Glomerular visceral epithelial cell (primary cell): Measurements from ENCODE around the gene OBP2B.

ENCODE experiments used
- DNase-seq: peaks from one replicate; pipeline ENCODE4 v3.0.0-alpha.2; 2016; ENCODE audit errors: extremely low spot score

The OBP2B gene

DNA sequence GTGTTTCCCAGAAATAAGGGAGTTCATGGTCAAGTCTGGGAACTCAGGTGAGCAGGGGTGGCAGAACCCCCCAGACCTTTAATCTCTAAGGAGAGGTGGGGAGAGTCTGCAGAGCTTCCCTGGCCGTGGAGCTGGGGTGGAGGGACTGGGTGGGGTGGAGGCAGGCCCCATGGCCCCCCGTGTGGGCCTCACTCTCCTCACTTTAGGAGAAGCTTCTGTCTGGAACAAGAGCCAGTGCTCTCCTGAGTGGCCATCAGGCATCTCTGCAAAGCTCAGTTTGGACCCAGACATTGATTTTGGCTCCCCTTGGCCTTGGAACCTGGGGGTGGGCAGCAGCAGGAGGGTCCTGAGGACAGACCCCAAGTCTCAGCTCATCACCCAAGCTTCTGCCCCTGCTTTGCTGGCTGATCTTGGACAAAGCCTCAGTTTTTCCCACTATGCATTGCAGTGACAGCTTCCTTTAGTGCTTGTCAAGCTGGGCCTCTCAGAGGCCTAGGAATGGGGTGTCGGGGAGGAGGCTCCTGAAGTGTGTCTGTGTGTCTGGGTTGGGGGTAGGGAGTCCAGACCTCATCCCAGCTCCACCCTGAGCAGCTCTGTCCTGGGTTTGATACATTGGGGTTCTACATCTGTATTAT, 41.8 kb downstream of the OBP2B start:
- DNase-seq, result no peak

DNA sequence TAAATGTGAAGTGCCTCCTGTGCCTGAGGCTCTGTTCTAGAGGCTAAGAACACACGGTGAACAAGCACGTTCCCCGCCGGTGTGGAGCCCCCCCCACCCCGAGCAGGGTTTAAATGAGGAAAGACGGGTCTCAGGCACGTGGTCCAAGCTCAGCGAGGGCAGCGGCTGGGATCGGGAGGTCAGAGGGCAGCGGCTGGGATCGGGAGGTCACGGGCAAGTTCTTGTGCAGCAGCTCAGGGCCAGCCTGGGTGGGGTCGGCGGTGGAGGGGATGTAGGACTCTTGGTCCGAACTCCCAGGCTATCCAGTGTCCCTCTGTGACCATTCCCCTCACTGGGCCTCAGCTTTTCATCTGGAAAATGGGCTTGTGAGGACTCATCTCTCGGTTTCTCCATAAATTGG, 42.7 kb downstream of the OBP2B start:
- DNase-seq, result no peak

DNA sequence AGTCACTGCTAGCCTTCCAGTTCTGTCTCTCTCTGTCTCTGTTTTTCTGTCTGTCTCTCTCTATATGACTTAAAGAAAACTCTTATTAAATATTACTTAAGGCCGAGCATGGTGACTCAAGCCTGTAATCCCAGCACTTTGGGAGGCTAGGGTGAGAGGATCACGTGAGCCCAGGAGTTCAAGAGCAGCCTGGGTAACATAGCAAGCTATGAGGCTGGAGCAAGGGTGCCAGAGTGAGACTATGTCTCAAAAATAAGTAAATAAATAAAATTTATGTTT, 43.7 kb downstream of the OBP2B start:
- no peak for DNase-seq

DNA sequence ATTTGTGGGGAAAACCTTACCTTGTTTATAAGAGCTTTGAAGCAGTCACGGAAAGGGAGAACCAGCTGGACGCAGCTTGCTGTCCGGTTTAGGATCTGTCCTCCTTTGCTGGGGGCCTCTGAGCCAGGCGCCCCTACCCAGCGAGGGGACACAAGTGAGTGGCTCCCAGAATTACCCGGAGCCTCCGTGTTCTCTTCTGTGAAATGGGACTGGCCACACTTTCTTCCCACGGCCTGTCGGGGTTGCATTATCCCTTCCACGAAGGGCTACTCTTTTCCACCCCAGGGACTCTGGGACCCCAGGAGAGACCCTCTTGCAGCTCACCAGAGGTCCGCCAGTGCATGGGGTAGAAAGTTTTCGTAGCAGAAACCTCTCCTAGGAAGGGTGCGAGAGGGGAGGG, 44.9 kb downstream of the OBP2B start:
- no peak for DNase-seq

DNA sequence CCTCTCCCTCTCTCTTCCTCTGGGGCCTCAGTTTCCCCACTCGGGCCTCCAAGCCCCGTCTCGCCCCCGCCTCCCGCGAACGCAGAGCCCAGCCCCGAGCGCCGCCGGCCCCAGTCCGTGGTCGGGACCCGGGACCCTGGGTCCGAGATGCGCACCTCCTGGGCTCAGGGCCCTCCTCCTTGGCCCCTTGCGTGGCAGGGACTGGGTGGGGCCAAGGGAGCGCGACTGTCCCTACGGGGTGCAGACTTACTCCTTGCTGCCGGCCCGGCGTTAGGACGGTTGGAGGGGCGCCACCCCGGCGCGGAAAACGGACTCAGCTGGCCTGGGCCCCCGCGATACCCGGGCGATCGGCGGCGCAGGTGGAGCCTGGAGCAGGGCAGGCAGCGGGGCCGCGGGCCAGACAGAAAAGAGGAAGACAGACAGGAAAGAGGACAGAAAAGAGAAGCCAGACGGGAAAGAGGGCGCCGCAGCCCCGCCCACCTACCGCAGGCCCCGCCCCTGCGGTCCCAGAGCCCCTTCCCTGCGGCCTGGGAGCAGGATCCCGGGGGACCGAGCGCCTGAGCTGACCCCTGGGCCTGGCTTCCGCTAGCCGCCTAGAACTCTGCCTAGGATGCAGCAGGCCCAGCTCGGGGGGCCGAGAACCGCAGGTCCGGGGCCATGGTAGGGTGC, 45.4 kb downstream of the OBP2B start, which contains the start of gene GBGT1:
Gene GBGT1, minus strand, starts transcription at position 411 of the 669 bp plus-strand sequence. CDS start 1,502 bp downstream, outside the sequence.
- peak; percentile 13 for DNase-seq

DNA sequence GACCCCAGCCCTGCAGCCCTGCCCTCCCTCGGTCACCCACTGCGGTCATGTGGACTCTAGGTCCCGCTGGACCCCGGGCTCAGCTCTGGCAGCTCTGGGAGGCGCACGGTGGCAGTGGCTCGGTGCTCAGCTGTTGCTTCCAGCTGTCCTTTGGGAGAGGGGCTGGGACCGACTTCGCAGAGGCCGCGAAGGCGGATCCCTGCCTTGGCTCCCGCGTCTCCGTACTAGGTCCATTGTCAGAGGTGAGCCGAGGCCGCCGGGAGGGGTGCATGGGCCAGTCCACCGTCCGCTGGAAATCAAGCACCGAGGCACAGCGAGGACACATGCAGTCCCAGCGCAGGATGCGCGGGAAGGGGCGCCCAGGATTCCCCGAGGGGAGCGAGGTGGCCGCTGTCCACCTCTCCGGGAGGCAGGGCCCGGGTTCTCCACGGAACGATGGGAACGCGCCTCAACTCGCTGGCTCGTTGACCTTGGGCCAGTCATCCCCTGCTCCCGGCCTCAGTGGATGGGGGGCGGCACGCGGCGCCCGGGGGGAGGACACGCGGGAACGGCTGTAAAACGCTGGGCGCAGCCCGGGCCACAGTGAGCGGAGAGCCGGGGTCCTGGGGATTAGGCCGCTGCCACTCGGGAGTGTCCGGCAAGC, 46.1 kb downstream of the OBP2B start:
- no peak for DNase-seq

DNA sequence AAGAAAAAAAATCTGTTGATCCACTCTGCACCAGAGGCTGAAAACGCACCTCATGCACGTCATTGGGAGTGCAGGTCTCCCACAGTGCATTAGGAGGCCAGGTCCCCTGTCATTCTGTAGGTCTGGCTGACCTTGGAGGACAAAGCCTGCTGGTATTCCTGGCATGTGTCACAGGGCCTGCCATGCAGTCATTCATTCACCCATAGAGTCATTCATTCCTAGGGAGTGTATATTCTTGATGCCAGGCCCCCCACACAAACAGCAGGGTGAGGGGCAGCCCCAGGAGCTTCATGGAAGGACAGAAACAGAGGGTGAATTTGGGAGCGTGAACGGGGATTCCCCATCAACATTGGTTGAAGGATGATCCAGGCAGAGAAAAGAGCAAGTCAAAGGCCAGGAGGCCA, 47.5 kb downstream of the OBP2B start:
- no peak for DNase-seq

DNA sequence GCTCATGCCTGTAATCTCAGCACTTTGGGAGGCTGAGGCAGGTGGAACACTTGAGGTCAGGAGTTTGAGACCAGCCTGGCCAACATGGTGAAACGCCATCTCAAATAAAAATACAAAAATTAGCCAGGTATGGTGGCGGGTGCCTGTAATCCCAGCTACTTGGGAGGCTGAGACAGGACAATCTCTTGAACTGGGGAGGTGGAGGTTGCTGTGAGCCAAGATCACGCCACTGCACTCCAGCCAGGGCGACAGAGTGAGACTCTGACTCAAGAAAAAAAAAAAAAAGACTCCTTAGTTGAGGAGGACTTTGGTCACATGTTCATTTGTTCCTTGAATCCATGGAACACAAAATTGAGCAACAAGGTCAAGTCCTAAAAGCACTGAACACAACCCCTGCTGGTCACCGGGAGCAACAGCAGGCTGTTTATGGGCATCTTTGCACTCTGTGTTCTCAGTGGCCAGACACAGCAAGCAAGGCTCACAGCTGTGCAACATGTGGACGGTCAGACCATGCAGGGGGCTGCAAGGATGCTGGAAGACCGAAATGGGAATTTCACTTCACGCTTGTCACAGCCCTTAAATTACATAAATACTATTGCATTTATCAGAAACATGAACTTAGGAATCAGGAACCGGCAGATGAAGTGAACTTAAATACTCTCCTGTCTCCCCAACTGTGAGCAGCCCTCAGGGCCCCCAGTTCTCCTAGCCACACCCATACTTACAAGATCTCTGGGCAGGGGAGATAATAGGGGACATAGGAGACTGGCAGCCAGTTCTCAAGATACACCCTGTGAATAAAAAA, 48.1 kb downstream of the OBP2B start:
- DNase-seq, result peak; percentile 50

DNA sequence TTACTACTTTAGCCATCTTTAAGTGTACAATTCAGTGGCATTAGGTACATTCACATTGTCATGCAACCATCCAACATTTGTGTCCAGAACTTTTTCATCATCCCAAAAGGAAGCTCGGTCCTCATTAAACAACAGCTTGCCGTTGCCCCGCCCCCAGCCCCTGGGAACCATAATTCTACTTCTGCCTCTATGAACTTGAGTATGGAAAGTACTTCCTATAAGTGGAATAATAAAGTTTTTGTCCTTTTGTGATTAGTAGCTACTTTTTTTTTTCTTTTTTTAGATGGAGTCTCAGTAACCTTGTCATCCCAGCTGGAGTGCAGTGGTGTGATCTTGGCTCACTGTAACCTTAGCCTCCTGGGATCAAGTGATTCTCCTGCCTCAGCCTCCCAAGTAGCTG, 50.4 kb downstream of the OBP2B start:
- no peak for DNase-seq
